NCI-H146 (cell line): ENCODE results near the gene PGAM2.
"Not testable (repeated sequence)": the region's sequence is repeated elsewhere in the genome, so short reads cannot be mapped to it uniquely, and the experiment has no call there.

Source experiments
- DNase-seq: peaks from one replicate; lab custom pipeline; 2025; lab: John Stamatoyannopoulos, UW

Gene PGAM2

GRCh38 chr7:44022796-44023467, 42.4 kb downstream of the PGAM2 start:
- not testable (repeated sequence) for DNase-seq

GRCh38 chr7:44022069-44022468, 43.3 kb downstream of the PGAM2 start:
- not testable (repeated sequence) for DNase-seq

GRCh38 chr7:44019825-44020224, 45.5 kb downstream of the PGAM2 start:
- not testable (repeated sequence) for DNase-seq

- peak; percentile 95 for DNase-seq
These were observed 46.2 kb downstream of the PGAM2 start for GRCh38 chr7:44018857-44019807.

GRCh38 chr7:44015090-44015489, 50.3 kb downstream of the PGAM2 start:
- DNase-seq, result not testable (repeated sequence)
